ENCODE data around the gene DCAF8. TPM values are rescaled to one million over a fixed set of nuclear protein-coding genes. Genes with fewer than 3 reads are reported as not detected.
A peak's percentile ranks its signal among the peaks of the same experiment; 100 is the strongest.

The DCAF8 gene
- total RNA-seq, 1 experiment from 2014 or later: 181 TPM

DNA sequence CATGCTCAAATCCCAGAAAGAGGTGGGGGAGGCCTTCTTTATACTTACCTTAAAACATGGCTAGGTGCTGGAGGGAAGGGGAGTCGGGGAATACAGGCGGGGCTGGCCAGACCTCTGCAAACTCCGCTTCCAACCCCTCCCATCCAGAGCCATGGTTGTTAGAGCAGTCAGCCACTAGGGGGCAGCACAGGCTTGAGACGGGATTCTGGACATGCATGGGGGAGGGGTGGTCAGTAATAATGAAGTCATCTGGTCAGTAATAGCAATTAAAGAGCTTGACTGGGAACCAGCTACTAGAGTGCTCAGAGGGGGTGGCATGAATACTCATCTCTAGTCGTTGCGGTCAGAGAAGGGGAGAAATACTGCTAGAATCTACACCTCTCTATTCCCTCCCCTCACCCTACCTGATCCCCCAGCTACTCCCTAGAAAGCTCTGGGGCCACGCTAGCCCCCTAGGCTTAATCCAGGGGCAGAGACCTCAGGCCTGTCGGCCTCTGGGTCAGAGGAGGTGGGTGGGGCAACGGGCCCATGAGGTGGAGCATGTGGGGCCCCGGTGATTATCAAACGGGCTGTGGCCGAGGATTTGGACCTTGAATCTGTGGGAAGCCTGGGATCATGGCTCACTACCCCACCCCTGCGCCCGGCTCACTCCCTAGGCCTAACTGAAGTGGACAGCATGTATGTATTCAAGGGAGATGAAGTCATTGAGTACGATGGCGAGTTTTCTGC is 69.1 kb downstream of the DCAF8 start:
- intact Hi-C loops (cut with micrococcal nuclease): loop anchor here (1.0 to 10.0 kb wide), 7 partner anchors 26 to 412 kb away; no protein-coding TSS in a partner anchor

DNA sequence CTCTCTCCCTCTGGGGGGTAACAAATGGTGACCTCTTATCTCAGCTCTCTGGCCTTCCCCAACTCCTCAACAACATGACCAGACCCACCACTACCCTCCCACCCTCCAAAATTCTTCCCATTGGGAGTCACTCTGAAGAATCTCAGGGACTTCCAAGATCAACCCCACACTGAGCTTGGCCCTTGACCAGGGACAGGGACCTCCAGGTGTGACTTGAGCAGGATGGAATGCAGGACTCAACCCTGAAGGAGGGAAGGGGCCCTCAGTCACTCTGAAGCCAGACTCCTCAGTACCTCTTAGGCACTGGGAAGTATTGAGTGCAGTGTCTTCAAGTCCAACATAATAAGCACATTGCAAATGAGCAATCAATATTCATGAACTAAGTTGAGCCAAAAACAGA is 70.1 kb downstream of the DCAF8 start:
- BruUV-seq (replicated peaks): no TSS peak
- CTCF ChIA-PET: interaction anchor here (0.6 to 7.8 kb wide), 38 partner anchors 9 to 856 kb away, joined by 3 to 208 read pairs (median 4); partner anchors contain the start of gene PEA15
- DNase-seq (ENCODE audit: unreplicated experiment): no peak
- H3K36me3 Mint-ChIP-seq (ENCODE audit: insufficient read depth, unreplicated experiment): no peaks in the 10 kb centered on the region
- no peak overlapping the region for H3K27ac Mint-ChIP-seq (ENCODE audit: low read depth, unreplicated experiment)
- H3K4me3 Mint-ChIP-seq (ENCODE audit: unreplicated experiment): no peak overlapping the region
- H3K4me1 Mint-ChIP-seq (ENCODE audit: insufficient read depth, unreplicated experiment): no peaks in the 10 kb centered on the region
- H3K9me3 Mint-ChIP-seq (ENCODE audit: unreplicated experiment): no peaks in the 10 kb centered on the region
- TF ChIP-seq, protein P1, sequence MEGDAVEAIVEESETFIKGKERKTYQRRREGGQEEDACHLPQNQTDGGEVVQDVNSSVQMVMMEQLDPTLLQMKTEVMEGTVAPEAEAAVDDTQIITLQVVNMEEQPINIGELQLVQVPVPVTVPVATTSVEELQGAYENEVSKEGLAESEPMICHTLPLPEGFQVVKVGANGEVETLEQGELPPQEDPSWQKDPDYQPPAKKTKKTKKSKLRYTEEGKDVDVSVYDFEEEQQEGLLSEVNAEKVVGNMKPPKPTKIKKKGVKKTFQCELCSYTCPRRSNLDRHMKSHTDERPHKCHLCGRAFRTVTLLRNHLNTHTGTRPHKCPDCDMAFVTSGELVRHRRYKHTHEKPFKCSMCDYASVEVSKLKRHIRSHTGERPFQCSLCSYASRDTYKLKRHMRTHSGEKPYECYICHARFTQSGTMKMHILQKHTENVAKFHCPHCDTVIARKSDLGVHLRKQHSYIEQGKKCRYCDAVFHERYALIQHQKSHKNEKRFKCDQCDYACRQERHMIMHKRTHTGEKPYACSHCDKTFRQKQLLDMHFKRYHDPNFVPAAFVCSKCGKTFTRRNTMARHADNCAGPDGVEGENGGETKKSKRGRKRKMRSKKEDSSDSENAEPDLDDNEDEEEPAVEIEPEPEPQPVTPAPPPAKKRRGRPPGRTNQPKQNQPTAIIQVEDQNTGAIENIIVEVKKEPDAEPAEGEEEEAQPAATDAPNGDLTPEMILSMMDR (IDR thresholded peaks at IDR 0.05; ENCODE audit: unreplicated experiment): no peak
- intact Hi-C loops (cut with micrococcal nuclease): loop anchor here (10.0 kb wide), 1 partner anchor 413 kb away; no protein-coding TSS in a partner anchor
- POLR2A ChIA-PET: interaction anchor here (1.2 to 2.1 kb wide), 3 partner anchors 9 to 59 kb away, joined by 3 to 15 read pairs (median 6); no protein-coding TSS in a partner anchor
- no peaks in the 10 kb centered on the region for H3K27me3 Mint-ChIP-seq (ENCODE audit: insufficient read depth, unreplicated experiment)

More for the DNA sequence above, 69.1 kb downstream of the DCAF8 start:
- H3K4me3 Mint-ChIP-seq (ENCODE audit: unreplicated experiment): no peak overlapping the region
- H3K4me1 Mint-ChIP-seq (ENCODE audit: insufficient read depth, unreplicated experiment): no peaks in the 10 kb centered on the region
- TF ChIP-seq, protein P1 (IDR thresholded peaks at IDR 0.05; ENCODE audit: unreplicated experiment): peak; percentile 100
- H3K9me3 Mint-ChIP-seq (ENCODE audit: unreplicated experiment): no peaks in the 10 kb centered on the region
- no peaks in the 10 kb centered on the region for H3K36me3 Mint-ChIP-seq (ENCODE audit: insufficient read depth, unreplicated experiment)
- ChIA-PET CTCF (interaction anchor here (0.5 to 7.8 kb wide), 94 partner anchors 8 to 1068 kb away, joined by 3 to 208 read pairs (median 4); partner anchors contain the start of genes ATP1A4, IGSF8, PEA15 and PEX19), POLR2A (interaction anchor here (0.6 to 2.1 kb wide), 13 partner anchors 9 to 171 kb away, joined by 3 to 15 read pairs (median 5); partner anchors contain the start of gene PEX19)
- BruUV-seq (replicated peaks): no TSS peak
- peak; percentile 94 for DNase-seq (ENCODE audit: unreplicated experiment)
- no peaks in the 10 kb centered on the region for H3K27me3 Mint-ChIP-seq (ENCODE audit: insufficient read depth, unreplicated experiment)
- no peak overlapping the region for H3K27ac Mint-ChIP-seq (ENCODE audit: low read depth, unreplicated experiment)

DNA sequence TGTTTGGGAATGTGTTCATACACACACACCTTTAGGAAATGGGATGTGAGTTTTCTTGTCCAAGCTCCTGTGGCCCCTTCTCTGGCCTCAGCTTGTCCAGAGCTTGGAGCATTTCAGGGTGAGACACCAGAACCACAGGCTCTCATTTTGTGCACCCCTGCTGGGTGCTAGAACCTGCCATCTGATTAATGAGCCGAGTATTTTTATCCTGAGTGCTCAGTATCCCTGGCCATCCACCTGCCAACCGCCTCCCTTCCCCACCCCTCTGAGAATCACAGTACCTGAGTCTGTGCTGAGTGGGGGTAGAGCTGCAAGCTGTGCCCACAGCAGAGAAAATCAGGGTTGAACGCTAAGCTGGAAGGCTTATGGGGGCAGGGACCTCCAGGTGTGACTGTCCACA is 70.6 kb downstream of the DCAF8 start:
- DNase-seq (ENCODE audit: unreplicated experiment): no peak
- intact Hi-C loops (cut with micrococcal nuclease): loop anchor here (10.0 kb wide), 1 partner anchor 413 kb away; no protein-coding TSS in a partner anchor
- Mint-ChIP-seq H3K4me3 (ENCODE audit: unreplicated experiment) (no peak overlapping the region), H3K36me3 (ENCODE audit: insufficient read depth, unreplicated experiment) (no peaks in the 10 kb centered on the region), H3K27me3 (ENCODE audit: insufficient read depth, unreplicated experiment) (peaks cover 3% of the 10 kb centered on the region), H3K9me3 (ENCODE audit: unreplicated experiment) (no peaks in the 10 kb centered on the region), H3K4me1 (ENCODE audit: insufficient read depth, unreplicated experiment) (no peaks in the 10 kb centered on the region), H3K27ac (ENCODE audit: low read depth, unreplicated experiment) (no peak overlapping the region)
- POLR2A ChIA-PET: interaction anchor here (0.9 to 2.1 kb wide), 5 partner anchors 19 to 100 kb away, joined by 3 to 15 read pairs (median 6); no protein-coding TSS in a partner anchor
- TF ChIP-seq, protein P1 (IDR thresholded peaks at IDR 0.05; ENCODE audit: unreplicated experiment): no peak
- BruUV-seq (replicated peaks): no TSS peak
- CTCF ChIA-PET: interaction anchor here (0.5 to 7.8 kb wide), 36 partner anchors 9 to 482 kb away, joined by 3 to 208 read pairs (median 4); partner anchors contain the start of genes COPA, DCAF8, NCSTN and PEA15

Data from MCF 10A (cell line).